Measurements from ENCODE around the gene COMT.

Gene COMT

DNA sequence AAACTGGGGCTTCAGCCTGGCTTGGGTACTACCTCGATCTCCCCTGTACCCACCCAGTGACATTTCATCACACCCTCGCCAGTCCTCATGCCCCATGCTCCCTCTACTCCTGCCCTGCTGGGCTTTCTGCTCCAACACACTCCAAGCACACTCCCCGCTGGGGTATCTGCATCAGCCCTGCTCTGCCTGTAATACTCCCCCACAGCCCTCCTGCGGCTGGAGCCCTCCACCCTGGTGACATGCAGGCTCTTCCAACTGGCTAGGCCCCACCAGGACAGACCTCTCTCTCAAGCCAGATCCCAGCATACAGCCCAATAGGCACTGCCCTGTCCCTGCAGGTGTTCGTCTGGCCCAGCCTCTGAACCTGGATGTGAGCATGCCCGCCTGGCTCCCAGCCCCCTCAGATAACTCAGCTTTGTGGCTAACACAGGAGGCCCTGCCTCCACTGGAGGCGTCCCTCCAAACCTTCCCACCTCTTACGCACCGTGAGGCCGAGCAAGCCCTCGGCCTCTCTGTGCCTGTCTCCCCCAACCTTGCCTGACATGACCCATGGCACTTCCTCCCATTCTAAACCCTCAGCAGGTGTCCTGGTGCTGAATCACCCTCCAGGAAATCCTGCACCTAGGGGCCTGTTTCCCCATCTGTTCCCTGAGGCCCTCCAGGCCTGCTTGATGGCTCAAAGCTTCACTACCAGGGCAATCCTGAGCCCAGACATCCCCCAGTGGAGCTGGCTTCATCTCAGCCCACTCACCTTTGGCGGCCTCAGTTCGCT lies 33.5 kb downstream of the COMT start:
- Histone ChIP-seq H3K4me2 (ENCODE audit: low read length) (no peak overlapping the region), H3K9ac (ENCODE audit: low read length) (no peak overlapping the region), H3K4me1 (ENCODE audit: control insufficient read depth in 1 of 2, insufficient read depth in 2 of 2, low read length in 2 of 2) (peaks cover 2 to 5% of the 10 kb centered on the region in 2 experiments), H4K91ac (ENCODE audit: low read depth, low read length) (no peak overlapping the region), H4K8ac (ENCODE audit: low read depth, low read length) (no peak overlapping the region), H3K27me3 (ENCODE audit: insufficient read depth, low read length) (no peaks in the 10 kb centered on the region), H4K12ac (ENCODE audit: low read depth, low read length) (no peak overlapping the region), H3K9me3 (ENCODE audit: insufficient read depth, low read depth, low read length) (peaks cover 2% of the 10 kb centered on the region), H2AK5ac (ENCODE audit: low read length) (no peak overlapping the region), H3K79me1 (ENCODE audit: low read length) (no peaks in the 10 kb centered on the region), H3K14ac (ENCODE audit: low read length) (no peak overlapping the region), H3K27ac (ENCODE audit: low read depth, low read length) (no peak overlapping the region), H3K79me2 (ENCODE audit: control insufficient read depth, insufficient read depth, low read length, poor library complexity) (no peaks in the 10 kb centered on the region), H2BK5ac (ENCODE audit: low read depth, low read length, poor library complexity) (no peak overlapping the region), H2AFZ (ENCODE audit: insufficient read depth, low read length, poor library complexity) (no peak overlapping the region), H3K18ac (ENCODE audit: low read length) (no peak overlapping the region), H3K36me3 (ENCODE audit: control insufficient read depth in 1 of 2, insufficient read depth in 2 of 2, low read length in 2 of 2) (peaks cover 0 to 19% of the 10 kb centered on the region in 2 experiments), H3K23ac (ENCODE audit: low read length) (no peak overlapping the region), H2BK12ac (ENCODE audit: low read length) (no peak overlapping the region), H2BK120ac (ENCODE audit: insufficient read depth, low read length, poor library complexity) (no peak overlapping the region), H3K4me3 (ENCODE audit: low read depth, low read length) (no peak overlapping the region), H3K4ac (ENCODE audit: low read depth, low read length) (no peak overlapping the region)
- DNase-seq = peak; percentile 92 to 94
- WGBS (ENCODE audit: extremely low coverage, insufficient coverage, insufficient read length) = no CpG with 5 or more reads among the region's 13 CpGs

DNA sequence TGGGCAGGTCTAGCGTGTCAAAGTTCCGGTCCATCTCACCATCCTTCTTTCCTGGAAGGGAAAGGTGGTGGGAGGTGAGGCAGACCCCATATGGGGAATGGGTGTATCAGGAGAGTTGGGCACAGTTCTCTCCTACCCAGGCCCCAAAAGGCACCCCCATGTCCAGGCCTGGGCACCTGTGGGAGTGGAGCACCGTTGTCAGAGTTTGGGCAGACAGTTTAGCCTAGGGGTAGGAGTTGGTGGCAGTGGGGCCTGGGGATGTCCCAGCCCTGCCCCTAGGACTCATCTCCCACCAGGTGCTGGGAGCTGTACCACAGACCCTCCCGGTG lies 34.1 kb downstream of the COMT start:
- H3K9me3 ChIP-seq (ENCODE audit: insufficient read depth, low read depth, low read length) = peaks cover 2% of the 10 kb centered on the region

DNA sequence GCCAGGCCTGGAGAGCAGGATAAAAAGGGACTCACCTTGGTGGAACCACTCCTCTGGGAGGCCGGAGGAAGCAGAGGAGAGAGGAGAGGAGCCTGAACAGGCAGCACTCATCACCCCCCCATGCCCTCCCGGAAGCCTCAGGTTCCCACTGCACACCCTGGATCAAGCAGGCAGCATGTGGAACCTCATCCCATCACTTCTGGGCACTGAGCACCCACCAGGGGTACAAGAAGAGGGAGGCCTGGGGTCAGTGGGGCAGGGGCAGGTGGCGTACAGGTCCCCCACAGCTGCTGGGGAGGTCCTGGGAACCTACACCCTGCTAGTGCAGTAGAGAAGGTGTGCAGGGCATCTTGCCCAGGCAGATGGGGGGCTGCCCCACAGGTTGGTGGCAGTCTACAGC lies 35.1 kb downstream of the COMT start:
- no peak overlapping the region for H2AFZ ChIP-seq (ENCODE audit: insufficient read depth, low read length, poor library complexity)
- no peaks in the 10 kb centered on the region for H3K79me1 ChIP-seq (ENCODE audit: low read length)
- no peak overlapping the region for H2BK5ac ChIP-seq (ENCODE audit: low read depth, low read length, poor library complexity)
- H3K4me1 ChIP-seq (ENCODE audit: control insufficient read depth in 1 of 2, insufficient read depth in 2 of 2, low read length in 2 of 2) = peaks cover 2 to 5% of the 10 kb centered on the region in 2 experiments
- H3K14ac ChIP-seq (ENCODE audit: low read length) = no peak overlapping the region
- no peak overlapping the region for H3K4me2 ChIP-seq (ENCODE audit: low read length)
- no peaks in the 10 kb centered on the region for H3K27me3 ChIP-seq (ENCODE audit: insufficient read depth, low read length)
- WGBS (ENCODE audit: extremely low coverage, insufficient coverage, insufficient read length) = no CpG with 5 or more reads among the region's 3 CpGs
- H2BK12ac ChIP-seq (ENCODE audit: low read length) = no peak overlapping the region
- no peaks in the 10 kb centered on the region for H3K79me2 ChIP-seq (ENCODE audit: control insufficient read depth, insufficient read depth, low read length, poor library complexity)
- H3K27ac ChIP-seq (ENCODE audit: low read depth, low read length) = no peak overlapping the region
- DNase-seq = no peak
- no peak overlapping the region for H3K18ac ChIP-seq (ENCODE audit: low read length)
- H3K23ac ChIP-seq (ENCODE audit: low read length) = no peak overlapping the region
- no peak overlapping the region for H4K12ac ChIP-seq (ENCODE audit: low read depth, low read length)
- H2BK120ac ChIP-seq (ENCODE audit: insufficient read depth, low read length, poor library complexity) = no peak overlapping the region
- no peak overlapping the region for H3K9ac ChIP-seq (ENCODE audit: low read length)
- no peak overlapping the region for H4K91ac ChIP-seq (ENCODE audit: low read depth, low read length)
- no peak overlapping the region for H3K4ac ChIP-seq (ENCODE audit: low read depth, low read length)
- H4K8ac ChIP-seq (ENCODE audit: low read depth, low read length) = no peak overlapping the region
- H3K4me3 ChIP-seq (ENCODE audit: low read depth, low read length) = no peak overlapping the region
- H3K36me3 ChIP-seq (ENCODE audit: control insufficient read depth in 1 of 2, insufficient read depth in 2 of 2, low read length in 2 of 2) = peaks cover 4 to 10% of the 10 kb centered on the region in 2 experiments
- H3K9me3 ChIP-seq (ENCODE audit: insufficient read depth, low read depth, low read length) = peaks cover 2% of the 10 kb centered on the region
- H2AK5ac ChIP-seq (ENCODE audit: low read length) = no peak overlapping the region

More for the DNA sequence above, 34.1 kb downstream of the COMT start:
- no peak for DNase-seq
- Histone ChIP-seq H2BK120ac (ENCODE audit: insufficient read depth, low read length, poor library complexity) (no peak overlapping the region), H3K18ac (ENCODE audit: low read length) (no peak overlapping the region), H3K4ac (ENCODE audit: low read depth, low read length) (no peak overlapping the region), H3K4me1 (ENCODE audit: control insufficient read depth in 1 of 2, insufficient read depth in 2 of 2, low read length in 2 of 2) (peaks cover 2 to 5% of the 10 kb centered on the region in 2 experiments), H3K27ac (ENCODE audit: low read depth, low read length) (no peak overlapping the region), H4K8ac (ENCODE audit: low read depth, low read length) (no peak overlapping the region), H3K36me3 (ENCODE audit: control insufficient read depth in 1 of 2, insufficient read depth in 2 of 2, low read length in 2 of 2) (peaks cover 0 to 18% of the 10 kb centered on the region in 2 experiments), H2AK5ac (ENCODE audit: low read length) (no peak overlapping the region), H2BK12ac (ENCODE audit: low read length) (no peak overlapping the region), H2BK5ac (ENCODE audit: low read depth, low read length, poor library complexity) (no peak overlapping the region), H4K12ac (ENCODE audit: low read depth, low read length) (no peak overlapping the region), H3K79me2 (ENCODE audit: control insufficient read depth, insufficient read depth, low read length, poor library complexity) (no peaks in the 10 kb centered on the region), H4K91ac (ENCODE audit: low read depth, low read length) (no peak overlapping the region), H3K4me3 (ENCODE audit: low read depth, low read length) (no peak overlapping the region), H3K9ac (ENCODE audit: low read length) (no peak overlapping the region), H3K4me2 (ENCODE audit: low read length) (no peak overlapping the region), H3K23ac (ENCODE audit: low read length) (no peak overlapping the region), H2AFZ (ENCODE audit: insufficient read depth, low read length, poor library complexity) (no peak overlapping the region), H3K14ac (ENCODE audit: low read length) (no peak overlapping the region), H3K79me1 (ENCODE audit: low read length) (no peaks in the 10 kb centered on the region), H3K27me3 (ENCODE audit: insufficient read depth, low read length) (no peaks in the 10 kb centered on the region)
- no CpG with 5 or more reads among the region's 4 CpGs for WGBS (ENCODE audit: extremely low coverage, insufficient coverage, insufficient read length)

- peak; percentile 59 to 71 for DNase-seq
- H4K8ac ChIP-seq (ENCODE audit: low read depth, low read length) = no peak overlapping the region
- H3K23ac ChIP-seq (ENCODE audit: low read length) = no peak overlapping the region
- H3K36me3 ChIP-seq (ENCODE audit: control insufficient read depth in 1 of 2, insufficient read depth in 2 of 2, low read length in 2 of 2) = peaks cover 4 to 10% of the 10 kb centered on the region in 2 experiments
- H2AFZ ChIP-seq (ENCODE audit: insufficient read depth, low read length, poor library complexity) = no peak overlapping the region
- no peak overlapping the region for H2BK120ac ChIP-seq (ENCODE audit: insufficient read depth, low read length, poor library complexity)
- H2BK5ac ChIP-seq (ENCODE audit: low read depth, low read length, poor library complexity) = no peak overlapping the region
- WGBS (ENCODE audit: extremely low coverage, insufficient coverage, insufficient read length) = no CpG with 5 or more reads among the region's 32 CpGs
- H2AK5ac ChIP-seq (ENCODE audit: low read length) = no peak overlapping the region
- peaks cover 2 to 5% of the 10 kb centered on the region in 2 experiments for H3K4me1 ChIP-seq (ENCODE audit: control insufficient read depth in 1 of 2, insufficient read depth in 2 of 2, low read length in 2 of 2)
- H4K12ac ChIP-seq (ENCODE audit: low read depth, low read length) = no peak overlapping the region
- no peak overlapping the region for H3K18ac ChIP-seq (ENCODE audit: low read length)
- H3K9ac ChIP-seq (ENCODE audit: low read length) = no peak overlapping the region
- no peak overlapping the region for H3K14ac ChIP-seq (ENCODE audit: low read length)
- H2BK12ac ChIP-seq (ENCODE audit: low read length) = no peak overlapping the region
- no peak overlapping the region for H3K27ac ChIP-seq (ENCODE audit: low read depth, low read length)
- no peak overlapping the region for H3K4me2 ChIP-seq (ENCODE audit: low read length)
- no peaks in the 10 kb centered on the region for H3K79me2 ChIP-seq (ENCODE audit: control insufficient read depth, insufficient read depth, low read length, poor library complexity)
- H3K4me3 ChIP-seq (ENCODE audit: low read depth, low read length) = no peak overlapping the region
- no peaks in the 10 kb centered on the region for H3K27me3 ChIP-seq (ENCODE audit: insufficient read depth, low read length)
- no peaks in the 10 kb centered on the region for H3K79me1 ChIP-seq (ENCODE audit: low read length)
- H3K4ac ChIP-seq (ENCODE audit: low read depth, low read length) = no peak overlapping the region
- H3K9me3 ChIP-seq (ENCODE audit: insufficient read depth, low read depth, low read length) = peaks cover 2% of the 10 kb centered on the region
- no peak overlapping the region for H4K91ac ChIP-seq (ENCODE audit: low read depth, low read length)
Measured at GRCh38 chr22:19977296-19978243, 36.0 kb downstream of the COMT start.
